Spleen (tissue), 11 donors: ENCODE data around the gene HSPE1. TPM values are rescaled to one million over a fixed set of nuclear protein-coding genes. Genes with fewer than 3 reads are reported as not detected.
"Not testable (repeated sequence)": the region's sequence is repeated elsewhere in the genome, so short reads cannot be mapped to it uniquely, and the experiment has no call there.

Source experiments
- DNase-seq: peaks from one replicate; pipeline ENCODE4 v3.0.0-alpha.2; 2020
- H3K27ac ChIP-seq, 8 donors: fragments of 200-600 bp; sonication (generic) in 7 of 8; 1 replicate in 4 of 8; 2 replicates in 4 of 8; pipeline versions ENCODE4 v1.5.0 to v1.8.0; 2016 to 2021; ENCODE audit warnings: inconsistent platforms in 4 of 8, mild to moderate bottlenecking in 4 of 8, moderate library complexity in 1 of 8
- H3K27me3 ChIP-seq, 7 donors: fragments of 200-600 bp; sonication (generic) in 6 of 7; replicated peaks in 1 of 7; 1 replicate in 4 of 7; 2 replicates in 3 of 7; pipeline versions ENCODE4 v1.5.0 to v1.8.0; 2016 to 2021; ENCODE audit warnings: inconsistent platforms in 3 of 7, mild to moderate bottlenecking in 1 of 7
- H3K36me3 ChIP-seq, 6 donors: fragments of 200-600 bp; sonication (generic) in 5 of 6; 1 replicate in 4 of 6; 2 replicates in 2 of 6; pipeline versions ENCODE4 v1.5.0 to v1.8.0; 2016 to 2021; ENCODE audit warnings: inconsistent platforms in 2 of 6
- H3K4me1 ChIP-seq, 6 donors: fragments of 200-600 bp; sonication (generic) in 5 of 6; 1 replicate in 3 of 6; 2 replicates in 3 of 6; pipeline versions ENCODE4 v1.5.0 to v1.8.0; 2016 to 2021; ENCODE audit warnings: inconsistent platforms in 3 of 6
- H3K4me3 ChIP-seq, 8 donors: fragments of 200-600 bp; sonication (generic) in 7 of 8; 1 replicate in 4 of 8; 2 replicates in 4 of 8; pipeline versions ENCODE4 v1.5.0 to v1.8.0; 2016 to 2021; ENCODE audit warnings: inconsistent platforms in 4 of 8, mild to moderate bottlenecking in 4 of 8, moderate library complexity in 2 of 8
- H3K9me3 ChIP-seq, 8 donors: fragments of 200-600 bp; sonication (generic) in 7 of 8; 1 replicate in 4 of 8; 2 replicates in 4 of 8; pipeline versions ENCODE4 v1.5.0 to v1.8.0; 2016 to 2021; ENCODE audit warnings: inconsistent platforms in 4 of 8
- POLR2A ChIP-seq, 3 donors: fragments of 450-650 bp; IDR thresholded peaks; one replicate each; pipeline ENCODE4 v1.5.1; 2017; ENCODE audit warnings: antibody characterized with exemption in 3 of 3, mild to moderate bottlenecking in 1 of 3
- POLR2AphosphoS5 ChIP-seq, 3 donors: sonication (generic); formaldehyde crosslinking; IDR thresholded peaks; one replicate each; pipeline ENCODE4 v1.5.1; 2017; ENCODE audit warnings: antibody characterized with exemption in 3 of 3
- WGBS, 5 donors: extraction: QIAGEN DNeasy Blood & Tissue Kit in 3 of 5; methylation state at CpG; one replicate each; pipeline versions ENCODE4 v1.1.5 to v1.1.7; 2013 to 2018; 5-methylcytosine and 5-hydroxymethylcytosine counted together
- intact Hi-C: fragments of 100-400 bp; cut with DNase I; formaldehyde crosslinking; loops from one replicate; pipeline ENCODE4 v1.15.0; 2023; ENCODE audit warnings: low total_unique reads
- polyA plus RNA-seq, 3 donors: library from polyadenylated mRNA; stranded (reverse); fragments of 200-250 nt; gene quantifications; one replicate each; pipeline ENCODE4 v1.2.1, GENCODE V29; 2013
- total RNA-seq, 7 donors: library from RNA; depleted of rRNA in 3 of 7; stranded (reverse); fragments of >200 nt in 3 of 7; fragmentation: NEBNext Ultra II Directional in 4 of 7; extraction: Animal tissue kit (Norgen Biotek cat#: 25700) in 4 of 7; gene quantifications; one replicate each; pipeline versions ENCODE4 v1.1.0 to v1.2.1, GENCODE V29; 2016 to 2021
- TF ChIP-seq, protein P1 (sequence below), 11 experiments: fragments of 200-600 bp in 7 of 11; fragments of 450-650 bp in 4 of 11; sonication (generic) in 4 of 11; IDR thresholded peaks in 8 of 11; conservative IDR thresholded peaks in 3 of 11; 1 replicate in 7 of 11; 2 replicates in 4 of 11; pipeline versions ENCODE4 v1.4.0 to v1.8.0; 2016 to 2021; ENCODE audit warnings: antibody characterized with exemption in 11 of 11, inconsistent platforms in 4 of 11, mild to moderate bottlenecking in 1 of 11
- donor health status: healthy with polysubstance abuse.
- donor health status: DM: no; HTN: no; CAD: no; lungs with moderate emphysema.
- donor health status: DM: no; HTN: no; CAD: no.
- donor health status: Bipolar disorder and iron deficiency.
- donor health status: healthy.
- donor health status: DM: no; HTN: no; CAD: no.
- donor health status: DM: yes; HTN: yes; CAD: no.

Gene HSPE1
- total and polyA plus RNA-seq, 10 donors: 38.1 to 138 (median 66.2) TPM

DNA sequence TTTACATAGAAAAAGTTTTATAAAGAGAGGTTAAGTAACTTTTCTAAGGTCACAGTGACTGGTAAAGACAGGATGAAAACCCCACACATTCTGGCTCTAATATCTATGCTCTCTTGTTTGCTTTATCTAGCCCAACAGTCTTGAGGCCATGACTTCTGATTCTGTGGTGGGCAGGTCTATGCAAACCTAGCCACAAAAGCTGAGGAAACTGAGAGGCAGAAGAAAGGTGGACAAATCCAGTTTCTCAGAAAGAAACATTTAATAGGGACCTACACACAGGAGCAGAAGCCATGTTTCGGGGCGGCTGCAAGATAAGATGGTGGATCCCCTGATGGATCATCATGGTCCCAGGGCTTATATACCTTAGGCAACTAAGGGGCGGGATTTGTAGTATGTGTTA, 22.4 kb upstream of the HSPE1 start:
- Histone ChIP-seq H3K9me3 (peaks cover 0 to 12% (median 9%) of the 10 kb centered on the region in 8 donors), H3K4me1 (peaks cover 0 to 21% (median 4%) of the 10 kb centered on the region in 6 donors), H3K27me3 (no peaks in the 10 kb centered on the region), H3K27ac (peak overlapping the region in 4 of 8 donors; percentile 14 to 68 (median 37)), H3K4me3 (no peak overlapping the region), H3K36me3 (peaks cover 3 to 95% (median 60%) of the 10 kb centered on the region in 6 donors)
- no peak for DNase-seq
- intact Hi-C loops: no loop called here
- WGBS, 5 donors: 95 to 99% (median 96%) methylated on average over 3 of the region's 3 CpGs
- no peak for TF ChIP-seq POLR2A (IDR thresholded peaks at IDR 0.05)
- TF ChIP-seq, protein P1, sequence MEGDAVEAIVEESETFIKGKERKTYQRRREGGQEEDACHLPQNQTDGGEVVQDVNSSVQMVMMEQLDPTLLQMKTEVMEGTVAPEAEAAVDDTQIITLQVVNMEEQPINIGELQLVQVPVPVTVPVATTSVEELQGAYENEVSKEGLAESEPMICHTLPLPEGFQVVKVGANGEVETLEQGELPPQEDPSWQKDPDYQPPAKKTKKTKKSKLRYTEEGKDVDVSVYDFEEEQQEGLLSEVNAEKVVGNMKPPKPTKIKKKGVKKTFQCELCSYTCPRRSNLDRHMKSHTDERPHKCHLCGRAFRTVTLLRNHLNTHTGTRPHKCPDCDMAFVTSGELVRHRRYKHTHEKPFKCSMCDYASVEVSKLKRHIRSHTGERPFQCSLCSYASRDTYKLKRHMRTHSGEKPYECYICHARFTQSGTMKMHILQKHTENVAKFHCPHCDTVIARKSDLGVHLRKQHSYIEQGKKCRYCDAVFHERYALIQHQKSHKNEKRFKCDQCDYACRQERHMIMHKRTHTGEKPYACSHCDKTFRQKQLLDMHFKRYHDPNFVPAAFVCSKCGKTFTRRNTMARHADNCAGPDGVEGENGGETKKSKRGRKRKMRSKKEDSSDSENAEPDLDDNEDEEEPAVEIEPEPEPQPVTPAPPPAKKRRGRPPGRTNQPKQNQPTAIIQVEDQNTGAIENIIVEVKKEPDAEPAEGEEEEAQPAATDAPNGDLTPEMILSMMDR (IDR thresholded peaks at IDR 0.05 in 8 of 11, conservative IDR thresholded peaks at IDR 0.05 in 3 of 11): no peak
- no peak for TF ChIP-seq POLR2AphosphoS5 (IDR thresholded peaks at IDR 0.05)

DNA sequence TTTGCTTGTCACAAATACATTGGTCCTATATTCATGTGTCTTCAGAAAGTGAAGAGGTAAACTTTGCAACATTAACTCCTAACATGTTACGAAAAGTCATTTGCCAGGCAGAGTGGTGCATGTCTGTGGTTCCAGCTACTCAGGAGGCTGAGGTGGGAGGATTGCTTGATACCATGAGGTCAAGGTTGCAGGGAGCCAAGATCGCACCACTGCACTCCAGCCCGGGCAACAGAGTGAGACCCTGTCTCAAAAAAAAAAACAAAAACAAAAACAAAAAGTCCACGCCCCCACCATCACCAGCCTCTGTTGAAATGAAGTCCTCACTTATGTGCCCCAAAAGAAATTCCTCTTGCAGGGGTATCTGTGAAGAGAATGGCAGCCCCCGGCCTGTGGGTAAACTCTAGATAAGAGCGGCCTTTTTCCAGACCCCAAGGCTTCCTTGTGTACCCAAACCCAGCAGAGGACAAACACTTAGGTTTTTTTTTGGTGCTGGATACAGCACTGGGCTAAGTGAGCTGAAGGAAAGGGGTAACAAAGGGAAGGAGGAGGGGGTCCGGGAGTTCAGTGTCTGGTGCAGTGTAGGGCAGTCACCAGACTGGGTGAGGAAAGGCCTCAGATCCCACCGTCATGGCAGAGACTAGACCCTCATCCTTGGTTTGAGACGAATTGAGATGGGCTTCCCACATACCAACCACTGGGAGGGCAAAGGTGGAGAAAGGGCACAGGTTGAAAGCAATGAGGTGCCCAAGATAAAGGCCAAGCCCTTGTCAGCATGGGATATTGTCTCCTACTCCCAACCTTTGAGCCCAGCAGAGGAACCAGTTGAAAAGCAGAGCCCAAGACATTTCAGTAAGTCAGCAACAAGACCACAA, 19.8 kb upstream of the HSPE1 start:
- Histone ChIP-seq H3K27me3 (no peaks in the 10 kb centered on the region), H3K9me3 (peaks cover 0 to 32% (median 26%) of the 10 kb centered on the region in 8 donors), H3K27ac (no peak overlapping the region), H3K36me3 (peaks cover 0 to 93% (median 37%) of the 10 kb centered on the region in 6 donors), H3K4me3 (no peak overlapping the region), H3K4me1 (peaks cover 0 to 21% (median 4%) of the 10 kb centered on the region in 6 donors)
- intact Hi-C loops: no loop called here
- WGBS, 5 donors: 92 to 97% (median 95%) methylated on average over 9 of the region's 9 CpGs
- DNase-seq: no peak
- TF ChIP-seq, protein P1 (IDR thresholded peaks at IDR 0.05 in 8 of 11, conservative IDR thresholded peaks at IDR 0.05 in 3 of 11): no peak
- TF ChIP-seq POLR2A (IDR thresholded peaks at IDR 0.05): no peak
- no peak for TF ChIP-seq POLR2AphosphoS5 (IDR thresholded peaks at IDR 0.05)

DNA sequence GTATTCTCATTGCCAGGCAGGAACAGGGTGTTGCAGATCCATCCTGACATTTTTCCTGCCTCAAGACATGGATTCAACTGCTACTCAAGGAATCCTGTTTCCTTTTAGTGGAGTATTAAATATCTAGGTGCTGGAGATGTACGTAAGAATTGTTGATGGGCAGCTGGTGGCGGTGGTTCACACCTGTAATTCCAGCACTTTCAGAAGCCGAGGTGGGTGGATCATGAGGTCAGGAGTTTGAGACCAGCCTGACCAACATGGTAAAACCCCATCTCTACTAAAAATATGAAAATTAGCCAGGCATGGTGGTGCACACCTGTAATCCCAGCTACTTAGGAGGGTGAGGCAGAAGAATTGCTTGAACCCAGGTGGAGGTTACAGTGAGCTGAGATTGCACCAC, 15.9 kb upstream of the HSPE1 start:
- DNase-seq, H3K27me3 ChIP-seq, H3K4me3 ChIP-seq, intact Hi-C loops, H3K27ac ChIP-seq, H3K4me1 ChIP-seq: not testable (repeated sequence)
- H3K36me3 ChIP-seq: peaks cover 0 to 95% (median 47%) of the 10 kb centered on the region in 6 donors
- H3K9me3 ChIP-seq: peaks cover 0 to 32% (median 26%) of the 10 kb centered on the region in 8 donors
- 84 to 92% (median 91%) methylated on average over 3 of the region's 3 CpGs for WGBS, 5 donors

DNA sequence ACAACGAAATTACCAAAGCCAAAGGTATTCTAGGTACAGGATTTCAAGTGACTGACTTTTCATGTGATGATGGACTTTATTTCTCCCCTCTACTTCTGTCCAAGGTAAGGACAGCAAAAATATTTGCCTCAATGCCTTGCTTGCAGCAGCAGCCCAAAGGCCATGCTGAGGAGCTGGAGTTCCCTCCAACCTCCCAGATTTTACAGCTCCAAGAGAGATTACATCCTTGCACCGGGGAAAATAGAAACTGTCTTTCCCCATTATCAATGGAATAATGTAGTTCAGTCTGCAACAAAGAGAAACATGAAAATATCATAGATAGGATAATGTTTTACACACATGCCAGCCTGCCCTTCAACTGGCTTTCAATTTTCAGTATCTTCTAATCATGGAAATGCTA, 14.0 kb upstream of the HSPE1 start:
- peaks cover 0 to 32% (median 26%) of the 10 kb centered on the region in 8 donors for H3K9me3 ChIP-seq
- TF ChIP-seq POLR2AphosphoS5 (IDR thresholded peaks at IDR 0.05): no peak
- TF ChIP-seq POLR2A (IDR thresholded peaks at IDR 0.05): no peak
- TF ChIP-seq, protein P1 (IDR thresholded peaks at IDR 0.05 in 8 of 11, conservative IDR thresholded peaks at IDR 0.05 in 3 of 11): no peak
- no peak for DNase-seq
- intact Hi-C loops: no loop called here
- H3K36me3 ChIP-seq: peaks cover under 1 to 98% (median 64%) of the 10 kb centered on the region in 6 donors
- no peaks in the 10 kb centered on the region for H3K27me3 ChIP-seq
- no peaks in the 10 kb centered on the region for H3K4me1 ChIP-seq
- H3K27ac ChIP-seq: no peak overlapping the region
- WGBS, 5 donors: 92 to 96% (median 93%) methylated on average over 2 of the region's 2 CpGs
- no peak overlapping the region for H3K4me3 ChIP-seq
